ENCODE measurements around the gene CSMD2. TPM values are rescaled to one million over a fixed set of nuclear protein-coding genes. Genes with fewer than 3 reads are reported as not detected.
A peak's percentile ranks its signal among the peaks of the same experiment; 100 is the strongest.
"Not testable (repeated sequence)": the region's sequence is repeated elsewhere in the genome, so short reads cannot be mapped to it uniquely, and the experiment has no call there.

Gene CSMD2
- total RNA-seq, 2 donors from 2014 or later, result not detected

GRCh38 chr1:33512226-33513011 is 652.6 kb downstream of the CSMD2 start:
- no peak for ATAC-seq

DNA sequence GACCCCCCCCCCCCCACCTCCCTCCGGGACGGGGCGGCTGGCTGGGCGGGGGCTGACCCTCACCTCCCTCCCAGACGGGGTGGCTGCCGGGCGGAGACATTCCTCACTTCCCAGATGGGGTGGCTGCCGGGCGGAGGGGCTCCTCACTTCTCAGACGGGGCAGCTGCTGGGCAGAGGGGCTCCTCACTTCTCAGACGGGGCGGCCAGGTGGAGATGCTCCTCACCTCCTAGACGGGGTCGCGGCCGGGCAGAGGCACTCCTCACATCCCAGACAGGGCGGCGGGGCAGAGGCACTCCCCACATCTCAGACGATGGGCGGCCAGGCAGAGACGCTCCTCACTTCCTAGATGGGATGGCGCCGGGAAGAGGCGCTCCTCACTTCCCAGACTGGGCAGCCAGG is 655.8 kb downstream of the CSMD2 start:
- H3K9me3 ChIP-seq (ENCODE audit: control insufficient read depth, low read length, poor library complexity, severe bottlenecking); ATAC-seq; H3K4me3 Mint-ChIP-seq; H3K4me1 Mint-ChIP-seq; H3K27ac Mint-ChIP-seq; DNase-seq; H3K27me3 Mint-ChIP-seq; H3K36me3 Mint-ChIP-seq (ENCODE audit: low read depth): not testable (repeated sequence)

More at GRCh38 chr1:33512226-33513011, 652.6 kb downstream of the CSMD2 start:
- Mint-ChIP-seq H3K36me3 (ENCODE audit: low read depth) (peaks cover 3% of the 10 kb centered on the region), H3K27me3 (peaks cover 24% of the 10 kb centered on the region), H3K4me3 (no peak overlapping the region), H3K4me1 (no peaks in the 10 kb centered on the region), H3K27ac (no peak overlapping the region)
- no peaks in the 10 kb centered on the region for H3K9me3 ChIP-seq (ENCODE audit: control insufficient read depth, low read length, poor library complexity, severe bottlenecking)
- no peak for DNase-seq

DNA sequence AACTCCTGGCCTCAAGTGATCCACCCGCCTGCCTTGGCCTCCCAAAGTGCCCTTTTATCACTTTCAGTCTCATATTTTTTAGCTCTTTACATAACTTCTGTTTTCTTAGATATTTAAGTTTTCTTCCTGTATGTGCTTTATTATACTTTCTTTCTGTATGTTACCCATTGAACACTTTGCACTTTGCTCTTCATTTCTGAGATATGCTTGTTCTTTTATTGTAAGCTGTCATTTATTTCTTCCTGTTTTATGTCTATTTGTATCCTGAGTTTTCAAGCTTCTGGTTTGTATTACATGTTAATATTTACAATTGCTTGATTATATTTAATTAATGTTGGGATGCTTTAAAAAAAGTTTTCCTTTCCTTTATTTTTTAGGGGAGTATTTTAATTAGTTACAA is 656.9 kb downstream of the CSMD2 start:
- Mint-ChIP-seq H3K36me3 (ENCODE audit: low read depth) (peaks cover 3% of the 10 kb centered on the region), H3K4me3 (no peak overlapping the region), H3K4me1 (no peaks in the 10 kb centered on the region), H3K27ac (no peak overlapping the region), H3K27me3 (peaks cover 6% of the 10 kb centered on the region)
- DNase-seq (no peak), ATAC-seq (no peak)
- H3K9me3 ChIP-seq (ENCODE audit: control insufficient read depth, low read length, poor library complexity, severe bottlenecking), result no peaks in the 10 kb centered on the region

- DNase-seq (no peak), ATAC-seq (no peak)
- no peaks in the 10 kb centered on the region for H3K9me3 ChIP-seq (ENCODE audit: control insufficient read depth, low read length, poor library complexity, severe bottlenecking)
- Mint-ChIP-seq H3K36me3 (ENCODE audit: low read depth) (peaks cover 3% of the 10 kb centered on the region), H3K27ac (no peak overlapping the region), H3K4me1 (no peaks in the 10 kb centered on the region), H3K4me3 (no peak overlapping the region), H3K27me3 (peaks cover 6% of the 10 kb centered on the region)
Observed at GRCh38 chr1:33507661-33508060, 657.4 kb downstream of the CSMD2 start.

GRCh38 chr1:33503506-33503905 is 661.5 kb downstream of the CSMD2 start:
- no peak for ATAC-seq
- Mint-ChIP-seq H3K36me3 (ENCODE audit: low read depth) (no peaks in the 10 kb centered on the region), H3K27me3 (no peaks in the 10 kb centered on the region), H3K4me3 (no peak overlapping the region), H3K27ac (no peak overlapping the region), H3K4me1 (no peaks in the 10 kb centered on the region)
- no peaks in the 10 kb centered on the region for H3K9me3 ChIP-seq (ENCODE audit: control insufficient read depth, low read length, poor library complexity, severe bottlenecking)
- no peak for DNase-seq

DNA sequence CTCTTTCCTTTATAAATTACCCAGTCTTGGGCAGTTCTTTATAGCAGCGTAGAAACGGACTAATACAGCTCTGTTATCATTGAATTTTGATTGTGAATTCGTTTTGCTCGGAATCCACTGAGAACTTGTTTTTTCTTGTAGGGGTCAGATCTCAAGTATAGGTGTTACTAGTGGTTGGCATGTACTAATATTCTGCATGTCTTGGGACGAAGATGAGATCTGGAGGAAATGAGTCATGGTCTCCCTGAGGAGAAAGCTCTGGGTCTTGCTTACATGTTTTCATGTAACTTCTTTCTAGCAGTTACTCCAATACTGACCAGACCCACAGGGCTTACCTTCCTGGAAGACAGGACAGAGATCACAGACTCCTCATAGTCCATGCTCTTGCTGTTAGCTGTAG is 662.3 kb downstream of the CSMD2 start:
- Mint-ChIP-seq H3K4me1 (no peaks in the 10 kb centered on the region), H3K27me3 (no peaks in the 10 kb centered on the region), H3K4me3 (no peak overlapping the region), H3K27ac (no peak overlapping the region), H3K36me3 (ENCODE audit: low read depth) (no peaks in the 10 kb centered on the region)
- H3K9me3 ChIP-seq (ENCODE audit: control insufficient read depth, low read length, poor library complexity, severe bottlenecking), result no peaks in the 10 kb centered on the region
- ATAC-seq (no peak), DNase-seq (no peak)

DNA sequence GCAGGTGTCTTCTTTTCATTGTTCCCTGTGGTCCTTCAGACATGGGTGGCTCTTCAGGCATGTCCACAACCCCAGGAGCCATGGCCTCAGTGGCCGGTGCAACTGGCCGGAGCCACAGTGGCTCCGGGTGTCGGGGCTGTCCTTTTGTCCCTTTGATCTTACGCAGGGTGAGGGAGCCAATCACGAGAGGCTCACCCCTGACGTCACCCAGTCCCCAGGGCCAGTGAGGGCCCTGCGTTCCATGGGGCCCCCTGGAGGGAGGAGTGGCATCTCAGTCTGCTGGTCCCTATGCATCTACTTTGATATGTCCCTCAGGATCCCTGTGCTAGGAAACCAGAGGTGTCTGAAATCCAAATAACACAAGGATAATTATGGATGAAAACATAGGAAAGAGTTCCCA is 663.3 kb downstream of the CSMD2 start:
- DNase-seq, result no peak
- H3K9me3 ChIP-seq (ENCODE audit: control insufficient read depth, low read length, poor library complexity, severe bottlenecking), result no peaks in the 10 kb centered on the region
- Mint-ChIP-seq H3K4me1 (no peaks in the 10 kb centered on the region), H3K27ac (no peak overlapping the region), H3K36me3 (ENCODE audit: low read depth) (no peaks in the 10 kb centered on the region), H3K4me3 (no peak overlapping the region), H3K27me3 (no peaks in the 10 kb centered on the region)
- ATAC-seq, result no peak

GRCh38 chr1:33501309-33501708 is 663.7 kb downstream of the CSMD2 start:
- H3K9me3 ChIP-seq (ENCODE audit: control insufficient read depth, low read length, poor library complexity, severe bottlenecking), result no peaks in the 10 kb centered on the region
- DNase-seq (no peak), ATAC-seq (no peak)
- H3K27ac Mint-ChIP-seq, result no peak overlapping the region
- no peaks in the 10 kb centered on the region for H3K27me3 Mint-ChIP-seq
- H3K36me3 Mint-ChIP-seq (ENCODE audit: low read depth), result no peaks in the 10 kb centered on the region
- no peak overlapping the region for H3K4me3 Mint-ChIP-seq
- H3K4me1 Mint-ChIP-seq, result no peaks in the 10 kb centered on the region

DNA sequence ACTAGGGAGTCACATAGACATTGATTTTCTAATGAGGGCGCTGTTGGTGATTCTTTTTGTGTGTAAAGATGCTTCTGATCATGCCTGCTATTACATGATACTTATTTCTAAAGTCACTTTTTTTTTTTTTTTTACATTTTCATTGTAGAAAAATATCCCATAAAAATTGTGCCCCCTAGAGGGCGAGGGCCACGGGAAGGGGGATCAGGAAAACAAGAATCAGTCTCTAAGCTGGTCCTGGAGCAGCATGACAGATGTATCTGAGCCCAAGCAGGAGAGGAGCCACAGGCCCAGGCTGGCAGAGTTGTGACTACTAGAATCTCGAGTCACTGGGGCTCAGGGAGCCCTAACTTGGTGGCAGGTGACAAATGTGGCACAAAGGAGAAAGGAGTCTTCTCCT is 664.5 kb downstream of the CSMD2 start:
- DNase-seq, result no peak
- Mint-ChIP-seq H3K4me3 (no peak overlapping the region), H3K4me1 (no peaks in the 10 kb centered on the region), H3K27me3 (no peaks in the 10 kb centered on the region), H3K27ac (no peak overlapping the region), H3K36me3 (ENCODE audit: low read depth) (no peaks in the 10 kb centered on the region)
- ATAC-seq, result no peak
- peaks cover 5% of the 10 kb centered on the region for H3K9me3 ChIP-seq (ENCODE audit: control insufficient read depth, low read length, poor library complexity, severe bottlenecking)

GRCh38 chr1:33497410-33497809 is 667.6 kb downstream of the CSMD2 start:
- peaks cover 2% of the 10 kb centered on the region for H3K36me3 Mint-ChIP-seq (ENCODE audit: low read depth)
- no peaks in the 10 kb centered on the region for H3K4me1 Mint-ChIP-seq
- H3K27me3 Mint-ChIP-seq, result no peaks in the 10 kb centered on the region
- ATAC-seq (no peak), DNase-seq (no peak)
- no peak overlapping the region for H3K27ac Mint-ChIP-seq
- H3K9me3 ChIP-seq (ENCODE audit: control insufficient read depth, low read length, poor library complexity, severe bottlenecking), result peaks cover 15% of the 10 kb centered on the region
- H3K4me3 Mint-ChIP-seq, result no peak overlapping the region

- H3K4me1 Mint-ChIP-seq, result no peaks in the 10 kb centered on the region
- no peak overlapping the region for H3K27ac Mint-ChIP-seq
- no peaks in the 10 kb centered on the region for H3K27me3 Mint-ChIP-seq
- DNase-seq (no peak), ATAC-seq (no peak)
- no peak overlapping the region for H3K4me3 Mint-ChIP-seq
- H3K9me3 ChIP-seq (ENCODE audit: control insufficient read depth, low read length, poor library complexity, severe bottlenecking), result peaks cover 15% of the 10 kb centered on the region
- peaks cover 13% of the 10 kb centered on the region for H3K36me3 Mint-ChIP-seq (ENCODE audit: low read depth)
Observed at GRCh38 chr1:33494929-33495328, 670.1 kb downstream of the CSMD2 start.

DNA sequence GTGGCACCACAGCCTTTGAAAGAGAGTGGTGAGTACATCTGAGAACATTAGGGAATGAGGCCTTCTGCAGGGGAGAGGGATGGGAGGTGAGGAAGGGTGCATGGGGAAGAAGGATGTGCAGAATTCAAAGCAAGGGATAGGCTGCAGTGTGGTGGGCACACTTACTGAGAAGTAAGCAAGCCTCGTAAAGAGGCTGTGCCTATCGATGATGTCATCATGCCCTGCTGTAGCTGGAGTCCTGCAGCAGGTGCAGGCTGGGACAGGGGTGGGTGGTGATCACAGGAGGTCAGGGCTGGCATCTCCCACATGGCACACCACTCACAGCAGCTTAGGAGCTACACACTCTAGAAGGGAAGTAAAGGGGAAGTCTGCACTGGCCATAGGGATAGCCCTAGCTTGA is 676.4 kb downstream of the CSMD2 start:
- ATAC-seq, result no peak
- no peaks in the 10 kb centered on the region for H3K9me3 ChIP-seq (ENCODE audit: control insufficient read depth, low read length, poor library complexity, severe bottlenecking)
- Mint-ChIP-seq H3K36me3 (ENCODE audit: low read depth) (peaks cover 24% of the 10 kb centered on the region), H3K4me1 (no peaks in the 10 kb centered on the region), H3K27me3 (no peaks in the 10 kb centered on the region), H3K27ac (no peak overlapping the region), H3K4me3 (no peak overlapping the region)
- DNase-seq, result no peak

- Mint-ChIP-seq H3K27me3 (no peaks in the 10 kb centered on the region), H3K36me3 (ENCODE audit: low read depth) (peaks cover 10% of the 10 kb centered on the region)
- DNase-seq, result no peak
Observed at GRCh38 chr1:33482412-33482811, 682.6 kb downstream of the CSMD2 start.

DNA sequence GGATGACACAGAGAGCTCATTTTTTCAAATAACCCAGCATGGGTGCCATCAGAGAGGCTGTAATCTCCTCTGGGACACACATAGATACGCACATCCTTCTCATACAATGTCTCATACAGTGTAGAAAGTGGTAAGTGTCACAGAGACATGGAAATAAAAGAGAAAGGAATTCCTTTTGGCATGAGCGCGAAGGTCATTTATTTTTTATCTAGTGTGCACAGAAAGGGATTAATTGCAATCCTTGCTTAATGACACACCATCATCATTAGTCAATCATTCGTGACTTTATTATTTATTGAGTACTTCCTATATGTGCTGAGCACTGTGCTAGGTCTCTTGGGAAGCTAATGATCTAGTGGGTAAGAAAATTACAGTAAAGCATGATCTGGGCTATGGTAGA is 687.6 kb downstream of the CSMD2 start:
- H3K9me3 ChIP-seq (ENCODE audit: control insufficient read depth, low read length, poor library complexity, severe bottlenecking), result no peaks in the 10 kb centered on the region
- DNase-seq (no peak), ATAC-seq (no peak)
- H3K27me3 Mint-ChIP-seq, result no peaks in the 10 kb centered on the region
- peaks cover 19% of the 10 kb centered on the region for H3K4me1 Mint-ChIP-seq
- peak overlapping the region; percentile 34 for H3K4me3 Mint-ChIP-seq
- H3K36me3 Mint-ChIP-seq (ENCODE audit: low read depth), result peaks cover 4% of the 10 kb centered on the region
- no peak overlapping the region for H3K27ac Mint-ChIP-seq

More at GRCh38 chr1:33482412-33482811, 682.6 kb downstream of the CSMD2 start:
- peaks cover 4% of the 10 kb centered on the region for H3K4me1 Mint-ChIP-seq
- no peaks in the 10 kb centered on the region for H3K9me3 ChIP-seq (ENCODE audit: control insufficient read depth, low read length, poor library complexity, severe bottlenecking)
- no peak overlapping the region for H3K27ac Mint-ChIP-seq
- no peak for ATAC-seq
- peak overlapping the region; percentile 12 for H3K4me3 Mint-ChIP-seq

All from T-helper 17 cell (primary cell).